IMR-90 (cell line): ENCODE data around the gene COQ4. TPM values are rescaled to one million over a fixed set of nuclear protein-coding genes. Genes with fewer than 3 reads are reported as not detected.
A peak's percentile ranks its signal among the peaks of the same experiment; 100 is the strongest.

Experiments
- ATAC-seq: fragments of 200-7000 bp; cut with Tn5 transposase; 2 replicates; pipeline ENCODE4 v1.9.1; 2020; ENCODE audit warnings: low read depth, mild to moderate bottlenecking, moderate library complexity
- BruUV-seq: library from RNA; stranded (reverse); fragments of 400-500 nt; replicated peaks from 2 replicates; lab custom pipeline; 2021; lab: Mats Ljungman, UMichigan
- CTCF ChIA-PET: fragments of 300-600 bp; formaldehyde crosslinking; extraction: SDS; loops from one replicate; lab custom pipeline; 2021; ENCODE audit warnings: antibody characterized with exemption; lab: Yijun Ruan, JAX
- POLR2A ChIA-PET: fragments of 300-600 bp; sonication (Branson Sonifier 250); formaldehyde crosslinking; loops from one replicate; lab custom pipeline; 2022; ENCODE audit warnings: antibody characterized with exemption; ENCODE audit not compliant: unreplicated experiment; lab: Charles Lee
- DNase-seq: peaks from one replicate; pipeline ENCODE4 v3.0.0; 2013
- H2AFZ ChIP-seq: replicated peaks from 2 replicates; pipeline ENCODE3; 2013; ENCODE audit warnings: low read length, mild to moderate bottlenecking; ENCODE audit not compliant: poor library complexity
- H2AK5ac ChIP-seq: 2 replicates; pipeline ENCODE4 v1.6.1; 2013; ENCODE audit warnings: low read depth, low read length, inconsistent platforms
- H2AK9ac ChIP-seq: replicated peaks from 2 replicates; pipeline ENCODE3; 2013; ENCODE audit warnings: mild to moderate bottlenecking, low read depth, low read length, moderate library complexity; ENCODE audit not compliant: poor library complexity
- H2BK120ac ChIP-seq: 2 replicates; pipeline ENCODE4 v1.6.1; 2013; ENCODE audit warnings: low read depth, low read length, inconsistent platforms
- H2BK15ac ChIP-seq: 3 replicates; pipeline ENCODE4 v1.6.1; 2013; ENCODE audit warnings: low read depth, low read length, inconsistent platforms
- H2BK20ac ChIP-seq: 2 replicates; pipeline ENCODE4 v1.6.1; 2013; ENCODE audit warnings: low read depth, mild to moderate bottlenecking, inconsistent platforms, low read length, moderate library complexity
- H2BK5ac ChIP-seq: 2 replicates; pipeline ENCODE4 v1.6.1; 2013; ENCODE audit warnings: mild to moderate bottlenecking, low read depth, low read length, inconsistent platforms; ENCODE audit not compliant: poor library complexity, severe bottlenecking
- H3K14ac ChIP-seq: replicated peaks from 2 replicates; pipeline ENCODE4 v1.6.1; 2013; ENCODE audit warnings: low read depth, low read length, inconsistent platforms
- H3K18ac ChIP-seq: 2 replicates; pipeline ENCODE4 v1.6.1; 2013; ENCODE audit warnings: low read depth, low read length, control low read depth
- H3K23ac ChIP-seq: 2 replicates; pipeline ENCODE4 v1.6.1; 2013; ENCODE audit warnings: low read depth, low read length, inconsistent platforms
- H3K27ac ChIP-seq: 2 replicates; pipeline ENCODE4 v1.5.1; 2013; ENCODE audit warnings: mild to moderate bottlenecking, control low read depth, low read length; ENCODE audit not compliant: insufficient read depth
- H3K27me3 ChIP-seq: 2 replicates; pipeline ENCODE4 v1.6.1; 2013; ENCODE audit warnings: low read length; ENCODE audit not compliant: control insufficient read depth, insufficient read depth
- H3K36me3 ChIP-seq: 2 replicates; pipeline ENCODE4 v1.6.1; 2013; ENCODE audit warnings: low read length, mixed read lengths; ENCODE audit not compliant: control insufficient read depth, insufficient read depth
- H3K4ac ChIP-seq: 2 replicates; pipeline ENCODE4 v1.6.1; 2013; ENCODE audit warnings: low read depth, low read length, inconsistent platforms
- H3K4me1 ChIP-seq: 2 replicates; pipeline ENCODE4 v1.6.1; 2013; ENCODE audit warnings: low read length, mixed read lengths; ENCODE audit not compliant: control insufficient read depth, insufficient read depth
- H3K4me2 ChIP-seq: 2 replicates; pipeline ENCODE4 v1.6.1; 2013; ENCODE audit warnings: low read depth, mild to moderate bottlenecking, control low read depth, low read length, moderate library complexity
- H3K4me3 ChIP-seq: 2 replicates; pipeline ENCODE4 v1.5.1; 2013; ENCODE audit warnings: low read depth, mild to moderate bottlenecking, control low read depth, low read length, moderate library complexity; ENCODE audit not compliant: insufficient read depth
- H3K56ac ChIP-seq: 2 replicates; pipeline ENCODE4 v1.6.1; 2013; ENCODE audit warnings: low read length, inconsistent platforms; ENCODE audit not compliant: insufficient read depth; ENCODE audit errors: extremely low read depth
- H3K79me1 ChIP-seq, 2 experiments: 2 replicates each; pipeline ENCODE4 v1.6.1; 2013; ENCODE audit warnings: low read length in 2 of 2, inconsistent platforms in 1 of 2, low read depth in 1 of 2
- H3K9ac ChIP-seq: 2 replicates; pipeline ENCODE4 v1.6.1; 2013; ENCODE audit warnings: low read depth, low read length, control low read depth
- H3K9me1 ChIP-seq: 2 replicates; pipeline ENCODE4 v1.6.1; 2013; ENCODE audit warnings: low read length, inconsistent platforms; ENCODE audit not compliant: insufficient read depth
- H3K9me3 ChIP-seq: 2 replicates; pipeline ENCODE4 v1.6.1; 2013; ENCODE audit warnings: low read length; ENCODE audit not compliant: control insufficient read depth, insufficient read depth
- H4K20me1 ChIP-seq: 2 replicates; pipeline ENCODE4 v1.6.1; 2013; ENCODE audit warnings: low read length, inconsistent platforms; ENCODE audit not compliant: insufficient read depth
- H4K5ac ChIP-seq: 2 replicates; pipeline ENCODE4 v1.6.1; 2013; ENCODE audit warnings: mild to moderate bottlenecking, low read depth, low read length, control low read depth
- H4K8ac ChIP-seq, 2 experiments: 2 replicates each; pipeline ENCODE4 v1.6.1; 2013; ENCODE audit warnings: low read depth in 2 of 2, low read length in 2 of 2, control low read depth in 1 of 2, inconsistent platforms in 1 of 2
- H4K91ac ChIP-seq: 2 replicates; pipeline ENCODE4 v1.6.1; 2013; ENCODE audit warnings: low read depth, low read length, inconsistent platforms; ENCODE audit not compliant: insufficient read depth
- BHLHE40 ChIP-seq: fragments of 150-350 bp; IDR thresholded peaks from 2 replicates; pipeline ENCODE4 v1.6.1; 2016; ENCODE audit warnings: mild to moderate bottlenecking, low read depth, low read length
- CEBPB ChIP-seq: IDR thresholded peaks from 2 replicates; pipeline ENCODE4 v1.6.1; 2012; ENCODE audit warnings: low read depth, low read length, improper control_type of control experiment
- CHD1 ChIP-seq: IDR thresholded peaks from 2 replicates; pipeline ENCODE4 v1.6.1; 2012; ENCODE audit warnings: low read depth, low read length, improper control_type of control experiment
- FOS ChIP-seq: fragments of 150-350 bp; IDR thresholded peaks from 2 replicates; pipeline ENCODE4 v1.6.1; 2016; ENCODE audit warnings: low read depth, low read length
- MAFK ChIP-seq: IDR thresholded peaks from 2 replicates; pipeline ENCODE4 v1.6.1; 2012; ENCODE audit warnings: low read depth, low read length, improper control_type of control experiment
- MAZ ChIP-seq: IDR thresholded peaks from 2 replicates; pipeline ENCODE4 v1.6.1; 2012; ENCODE audit warnings: low read depth, mild to moderate bottlenecking, low read length, improper control_type of control experiment, moderate library complexity, borderline replicate concordance
- MXI1 ChIP-seq: IDR thresholded peaks from 2 replicates; pipeline ENCODE4 v1.6.1; 2012; ENCODE audit warnings: low read depth, mild to moderate bottlenecking, low read length, moderate library complexity, borderline replicate concordance
- NFE2L2 ChIP-seq: fragments of 150-350 bp; IDR thresholded peaks from 2 replicates; pipeline ENCODE4 v1.6.1; 2016; ENCODE audit warnings: low read depth, mild to moderate bottlenecking, low read length
- POLR2A ChIP-seq: IDR thresholded peaks from 2 replicates; pipeline ENCODE4 v1.6.1; 2012; ENCODE audit warnings: mild to moderate bottlenecking, low read depth, low read length
- RAD21 ChIP-seq: IDR thresholded peaks from 2 replicates; pipeline ENCODE4 v1.6.1; 2012; ENCODE audit warnings: low read length, improper control_type of control experiment
- RCOR1 ChIP-seq: IDR thresholded peaks from 2 replicates; pipeline ENCODE4 v1.6.1; 2012; ENCODE audit warnings: mild to moderate bottlenecking, low read length, improper control_type of control experiment; ENCODE audit not compliant: insufficient replicate concordance
- RFX5 ChIP-seq: IDR thresholded peaks from 2 replicates; pipeline ENCODE4 v1.8.0; 2012; ENCODE audit warnings: low read depth, mild to moderate bottlenecking, low read length, moderate library complexity
- SMC3 ChIP-seq: fragments of 150-350 bp; IDR thresholded peaks from 2 replicates; pipeline ENCODE4 v1.6.1; 2016; ENCODE audit warnings: low read depth, mild to moderate bottlenecking, antibody characterized with exemption, low read length, moderate library complexity
- WGBS, 2 experiments: methylation state at CpG; one replicate each; pipeline versions ENCODE4 v1.1.5 to v1.1.7; 2013; ENCODE audit warnings: missing lambda C conversion rate in 2 of 2; ENCODE audit not compliant: insufficient read length in 1 of 2; ENCODE audit errors: extremely low coverage in 2 of 2; 5-methylcytosine and 5-hydroxymethylcytosine counted together
- dilution Hi-C: fragments of 300-500 bp; cut with HindIII; formaldehyde crosslinking; loops from one replicate; pipeline ENCODE4 v1.14.3; 2018; ENCODE audit warnings: low sequenced_read_pairs; ENCODE audit not compliant: unreplicated experiment
- in situ Hi-C: fragments of 300-500 bp; cut with MboI; formaldehyde crosslinking; loops from 3 replicates; pipeline ENCODE4 v1.14.3; 2019; ENCODE audit warnings: low sequenced_read_pairs, inconsistent platforms, mixed read lengths
- intact Hi-C: fragments of 100-400 bp; cut with micrococcal nuclease; formaldehyde crosslinking; loops from 2 replicates; pipeline ENCODE4 v1.10.0; 2022
- polyA plus RNA-seq, 3 experiments: library from polyadenylated mRNA; depleted of rRNA; stranded (reverse); fragments of >200 nt; gene quantifications; 2 replicates each; pipeline ENCODE4 v1.2.3, GENCODE V29; 2012; ENCODE audit warnings: low replicate concordance in 1 of 3
- total RNA-seq: library from RNA; depleted of rRNA; stranded (reverse); fragments of >200 nt; gene quantifications from 2 replicates; pipeline ENCODE4 v1.2.3, GENCODE V29; 2012
- TF ChIP-seq, protein P1 (sequence below): conservative IDR thresholded peaks from 2 replicates; pipeline ENCODE4 v1.5.1; 2012; ENCODE audit warnings: mild to moderate bottlenecking, low read depth, low read length, improper control_type of control experiment
- TF ChIP-seq, protein P2 (sequence below): fragments of 150-350 bp; IDR thresholded peaks from 2 replicates; pipeline ENCODE4 v1.6.1; 2017; ENCODE audit warnings: mild to moderate bottlenecking, antibody characterized with exemption, low read length, low read depth
- TF ChIP-seq, protein P3 (sequence below): fragments of 150-350 bp; IDR thresholded peaks from 2 replicates; pipeline ENCODE4 v1.6.1; 2016; ENCODE audit warnings: low read depth, mild to moderate bottlenecking, low read length, moderate library complexity, borderline replicate concordance

COQ4 gene
- total and polyA plus RNA-seq, 2 of the 4 experiments (the other 2 are of a cell fraction) = 20.1 to 41.4 TPM

DNA sequence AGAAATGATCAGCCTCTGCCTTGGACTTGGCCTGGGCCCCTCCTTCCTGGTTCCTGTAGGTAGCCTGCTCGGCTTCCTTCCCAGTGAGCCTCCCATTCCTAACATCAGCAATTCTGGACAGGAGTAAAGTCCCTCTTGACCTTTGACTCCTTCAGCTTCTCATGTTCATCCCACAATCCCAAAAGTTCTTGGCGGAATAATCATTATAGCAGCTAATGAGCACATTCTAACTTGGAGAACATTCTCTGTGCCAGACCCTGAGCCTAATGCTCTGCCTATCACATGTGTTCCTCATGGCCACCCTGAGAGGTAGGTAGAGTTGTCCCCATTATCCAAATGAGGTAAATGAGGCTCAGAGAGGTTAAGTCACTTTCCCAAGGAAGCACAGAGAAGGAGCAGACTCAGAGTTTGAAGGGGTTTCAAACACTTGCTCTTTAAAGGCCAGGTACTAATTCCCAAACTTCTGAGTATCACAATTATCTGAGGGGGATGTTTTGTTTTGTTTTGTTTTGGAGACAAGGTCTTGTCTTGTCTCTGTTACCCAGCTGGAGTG, 25.3 kb upstream of the COQ4 start:
- peaks cover 5% of the 10 kb centered on the region for H3K4me1 ChIP-seq
- TF ChIP-seq, protein P1, sequence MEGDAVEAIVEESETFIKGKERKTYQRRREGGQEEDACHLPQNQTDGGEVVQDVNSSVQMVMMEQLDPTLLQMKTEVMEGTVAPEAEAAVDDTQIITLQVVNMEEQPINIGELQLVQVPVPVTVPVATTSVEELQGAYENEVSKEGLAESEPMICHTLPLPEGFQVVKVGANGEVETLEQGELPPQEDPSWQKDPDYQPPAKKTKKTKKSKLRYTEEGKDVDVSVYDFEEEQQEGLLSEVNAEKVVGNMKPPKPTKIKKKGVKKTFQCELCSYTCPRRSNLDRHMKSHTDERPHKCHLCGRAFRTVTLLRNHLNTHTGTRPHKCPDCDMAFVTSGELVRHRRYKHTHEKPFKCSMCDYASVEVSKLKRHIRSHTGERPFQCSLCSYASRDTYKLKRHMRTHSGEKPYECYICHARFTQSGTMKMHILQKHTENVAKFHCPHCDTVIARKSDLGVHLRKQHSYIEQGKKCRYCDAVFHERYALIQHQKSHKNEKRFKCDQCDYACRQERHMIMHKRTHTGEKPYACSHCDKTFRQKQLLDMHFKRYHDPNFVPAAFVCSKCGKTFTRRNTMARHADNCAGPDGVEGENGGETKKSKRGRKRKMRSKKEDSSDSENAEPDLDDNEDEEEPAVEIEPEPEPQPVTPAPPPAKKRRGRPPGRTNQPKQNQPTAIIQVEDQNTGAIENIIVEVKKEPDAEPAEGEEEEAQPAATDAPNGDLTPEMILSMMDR = no peak
- TF ChIP-seq SMC3 (no peak), MAZ (no peak), POLR2A (no peak), BHLHE40 (no peak), MXI1 (no peak), CEBPB (no peak), CHD1 (no peak), RFX5 (no peak), MAFK (no peak), RAD21 (no peak), FOS (no peak), RCOR1 (no peak), NFE2L2 (no peak)
- TF ChIP-seq, protein P2, sequence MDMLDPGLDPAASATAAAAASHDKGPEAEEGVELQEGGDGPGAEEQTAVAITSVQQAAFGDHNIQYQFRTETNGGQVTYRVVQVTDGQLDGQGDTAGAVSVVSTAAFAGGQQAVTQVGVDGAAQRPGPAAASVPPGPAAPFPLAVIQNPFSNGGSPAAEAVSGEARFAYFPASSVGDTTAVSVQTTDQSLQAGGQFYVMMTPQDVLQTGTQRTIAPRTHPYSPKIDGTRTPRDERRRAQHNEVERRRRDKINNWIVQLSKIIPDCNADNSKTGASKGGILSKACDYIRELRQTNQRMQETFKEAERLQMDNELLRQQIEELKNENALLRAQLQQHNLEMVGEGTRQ = no peak
- TF ChIP-seq, protein P3, sequence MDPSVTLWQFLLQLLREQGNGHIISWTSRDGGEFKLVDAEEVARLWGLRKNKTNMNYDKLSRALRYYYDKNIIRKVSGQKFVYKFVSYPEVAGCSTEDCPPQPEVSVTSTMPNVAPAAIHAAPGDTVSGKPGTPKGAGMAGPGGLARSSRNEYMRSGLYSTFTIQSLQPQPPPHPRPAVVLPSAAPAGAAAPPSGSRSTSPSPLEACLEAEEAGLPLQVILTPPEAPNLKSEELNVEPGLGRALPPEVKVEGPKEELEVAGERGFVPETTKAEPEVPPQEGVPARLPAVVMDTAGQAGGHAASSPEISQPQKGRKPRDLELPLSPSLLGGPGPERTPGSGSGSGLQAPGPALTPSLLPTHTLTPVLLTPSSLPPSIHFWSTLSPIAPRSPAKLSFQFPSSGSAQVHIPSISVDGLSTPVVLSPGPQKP = no peak
- dilution Hi-C loops (no loop called here), in situ Hi-C loops (loop anchor here (10.0 kb wide), 1 partner anchor 258 kb away; the partner anchor contains the start of gene SPTAN1), intact Hi-C loops (no loop called here)
- H3K18ac ChIP-seq = no peak overlapping the region
- peaks cover 2% of the 10 kb centered on the region; the same call in 1 of the 2 replicates for H3K36me3 ChIP-seq
- ChIA-PET CTCF (interaction anchor here (1.0 to 1.8 kb wide), 3 partner anchors 10 to 65 kb away, joined by 3 to 6 read pairs (median 3); no protein-coding TSS in a partner anchor), POLR2A (no interaction called here)
- H3K27ac ChIP-seq = no peak overlapping the region
- H3K27me3 ChIP-seq = no peaks in the 10 kb centered on the region
- H4K20me1 ChIP-seq = no peaks in the 10 kb centered on the region
- H2BK20ac ChIP-seq = no peak overlapping the region
- ATAC-seq (no peak), DNase-seq (no peak)
- BruUV-seq = no TSS peak
- no peak overlapping the region; the same call in 2 of the 3 replicates for H2BK15ac ChIP-seq
- peaks cover 8% of the 10 kb centered on the region; the same call in 1 of the 2 replicates for H3K9me1 ChIP-seq
- no peak overlapping the region for H4K8ac ChIP-seq
- no peak overlapping the region for H4K5ac ChIP-seq
- H3K4me2 ChIP-seq = no peak overlapping the region
- no peak overlapping the region for H2BK120ac ChIP-seq
- no peak overlapping the region for H3K14ac ChIP-seq
- no peak overlapping the region for H4K91ac ChIP-seq
- H3K23ac ChIP-seq = 0 out of 2 replicates have a peak overlapping the region, but pooled peaks have one; percentile 51
- H3K9ac ChIP-seq = no peak overlapping the region
- H2BK5ac ChIP-seq = no peak overlapping the region
- H2AK9ac ChIP-seq = no peak overlapping the region
- WGBS, 2 experiments = 63% methylated on average over 1 of the region's 2 CpGs; no CpG with 5 or more reads in 1 of the 2 experiments
- H3K56ac ChIP-seq = no peak overlapping the region
- peaks cover 0 to 5% of the 10 kb centered on the region in 2 experiments; a peak in 1 of 4 replicates for H3K79me1 ChIP-seq
- no peaks in the 10 kb centered on the region for H3K9me3 ChIP-seq
- H3K4ac ChIP-seq = peak overlapping the region; percentile 54; the same call in 1 of the 2 replicates
- H2AFZ ChIP-seq = no peak overlapping the region
- no peak overlapping the region for H3K4me3 ChIP-seq
- H2AK5ac ChIP-seq = no peak overlapping the region
